HepG2 (cell line): Measurements from ENCODE around the gene ZNF324B. TPM values are rescaled to one million over a fixed set of nuclear protein-coding genes. Genes with fewer than 3 reads are reported as not detected.
A peak's percentile ranks its signal among the peaks of the same experiment; 100 is the strongest.

Experiments used
- ATAC-seq: fragments of 200-7000 bp; cut with Tn5 transposase; 3 replicates; pipeline ENCODE4 v1.9.1; 2020; ENCODE audit warnings: mild to moderate bottlenecking, moderate library complexity
- BruUV-seq: library from RNA; stranded (reverse); fragments of 400-500 nt; replicated peaks from 2 replicates; lab custom pipeline; 2021; lab: Mats Ljungman, UMichigan
- CTCF ChIA-PET: fragments of 300-600 bp; formaldehyde crosslinking; extraction: SDS; loops from one replicate; lab custom pipeline; 2021; ENCODE audit warnings: low total read pairs, inconsistent platforms, low intra/inter-chr PET ratio; lab: Yijun Ruan, JAX
- POLR2A ChIA-PET: fragments of 350-600 bp; sonication (Branson Sonifier 250); formaldehyde crosslinking; loops from one replicate; lab custom pipeline; 2020; ENCODE audit warnings: antibody characterized with exemption, inconsistent platforms; lab: Yijun Ruan, JAX
- DNase-seq: peaks from one replicate; pipeline ENCODE4 v3.0.0-alpha.2; 2015; ENCODE audit warnings: low spot score
- FAIRE-seq: peaks from 3 replicates; lab custom pipeline; 2011; peaks lifted over from hg19 to GRCh38; lab: Jason Lieb, UNC
- H2AFZ ChIP-seq: one replicate; pipeline ENCODE4 v1.6.1; 2011; ENCODE audit warnings: low read length, inconsistent platforms
- H3K27ac ChIP-seq: fragments of 300-600 bp; 3 replicates; pipeline ENCODE4 v1.8.0; 2011; ENCODE audit warnings: mixed run types, mild to moderate bottlenecking, mixed read lengths, low read length, inconsistent platforms; ENCODE audit not compliant: insufficient read depth; ENCODE audit errors: extremely low read length
- H3K27me3 ChIP-seq, 2 experiments: fragments of 200-600 bp in 1 of 2; 2 replicates in 1 of 2; 3 replicates in 1 of 2; pipeline versions ENCODE4 v1.6.0 to v1.8.0; 2011; ENCODE audit warnings: low read length in 2 of 2, mild to moderate bottlenecking in 2 of 2, moderate library complexity in 2 of 2, inconsistent platforms in 1 of 2; ENCODE audit not compliant: insufficient read depth in 2 of 2, control insufficient read depth in 1 of 2
- H3K36me3 ChIP-seq, 2 experiments: fragments of 200-600 bp in 1 of 2; replicated peaks in 1 of 2; 2 replicates in 1 of 2; 3 replicates in 1 of 2; pipeline versions ENCODE4 v1.5.1 to v1.8.0; 2011; ENCODE audit warnings: low read length in 2 of 2, inconsistent platforms in 1 of 2; ENCODE audit not compliant: insufficient read depth in 2 of 2, control insufficient read depth in 1 of 2
- H3K4me1 ChIP-seq: 2 replicates; pipeline ENCODE4 v1.5.1; 2012; ENCODE audit warnings: low read length, inconsistent platforms; ENCODE audit not compliant: insufficient read depth
- H3K4me2 ChIP-seq: 2 replicates; pipeline ENCODE4 v1.6.0; 2011; ENCODE audit warnings: low read depth, low read length, inconsistent platforms
- H3K4me3 ChIP-seq, 3 experiments: fragments of 200-600 bp in 1 of 3; sonication (generic), shearing (Covaris generic) in 1 of 3; replicated peaks in 1 of 3; 2 replicates each; pipeline ENCODE4 v1.5.1; 2011 to 2016; ENCODE audit warnings: low read length in 3 of 3, inconsistent platforms in 2 of 3, low read depth in 2 of 3, mild to moderate bottlenecking in 2 of 3, control low read depth in 1 of 3, mixed read lengths in 1 of 3; ENCODE audit not compliant: insufficient read depth in 1 of 3
- H3K79me2 ChIP-seq: one replicate; pipeline ENCODE4 v1.6.1; 2011; ENCODE audit warnings: low read length, inconsistent platforms; ENCODE audit not compliant: insufficient read depth
- H3K9ac ChIP-seq: 2 replicates; pipeline ENCODE4 v1.6.0; 2011; ENCODE audit warnings: mild to moderate bottlenecking, low read depth, low read length, inconsistent platforms; ENCODE audit not compliant: insufficient read depth
- H3K9me3 ChIP-seq: 2 replicates; pipeline ENCODE4 v1.5.1; 2012; ENCODE audit warnings: mild to moderate bottlenecking, low read length
- H4K20me1 ChIP-seq: 2 replicates; pipeline ENCODE4 v1.6.0; 2011; ENCODE audit warnings: inconsistent platforms, mild to moderate bottlenecking, low read length, moderate library complexity; ENCODE audit not compliant: insufficient read depth
- AFF4 ChIP-seq: sonication (generic); formaldehyde crosslinking; IDR thresholded peaks from 2 replicates; pipeline ENCODE4 v1.4.0; 2020; ENCODE audit warnings: missing genetic modification reagents
- CENPT ChIP-seq: sonication (generic); formaldehyde crosslinking; IDR thresholded peaks from 2 replicates; pipeline ENCODE4 v1.8.0; 2022; ENCODE audit warnings: low read depth, mild to moderate bottlenecking, moderate library complexity, missing genetic modification reagents
- CREB1 ChIP-seq, 2 experiments: fragments of 450-650 bp in 1 of 2; IDR thresholded peaks; 2 replicates each; pipeline ENCODE4 v1.6.1; 2016 to 2017; ENCODE audit warnings: control low read depth in 1 of 2, mild to moderate bottlenecking in 1 of 2, missing compliant biosample characterization in 1 of 2, missing genetic modification characterization in 1 of 2
- FIP1L1 ChIP-seq: fragments of 200-400 bp; formaldehyde crosslinking; IDR thresholded peaks from 2 replicates; pipeline ENCODE4 v1.6.1; 2018; ENCODE audit warnings: low read depth, mild to moderate bottlenecking, low read length, moderate library complexity, borderline replicate concordance; ENCODE audit not compliant: insufficient read depth
- FOSL2 ChIP-seq: sonication (generic); formaldehyde crosslinking; IDR thresholded peaks from 2 replicates; pipeline ENCODE4 v1.4.0; 2020; ENCODE audit warnings: missing genetic modification reagents
- FOXO1 ChIP-seq: sonication (generic); formaldehyde crosslinking; IDR thresholded peaks from 2 replicates; pipeline ENCODE4 v1.4.0; 2020; ENCODE audit warnings: missing genetic modification reagents
- GZF1 ChIP-seq: sonication (generic); formaldehyde crosslinking; IDR thresholded peaks from 2 replicates; pipeline ENCODE4 v1.5.1; 2020; ENCODE audit warnings: mild to moderate bottlenecking, missing genetic modification reagents
- HNF4G ChIP-seq, 2 experiments: sonication (generic) in 1 of 2; formaldehyde crosslinking in 1 of 2; IDR thresholded peaks; 2 replicates each; pipeline versions ENCODE4 v1.4.0 to v1.6.1; 2011 to 2020; ENCODE audit warnings: borderline replicate concordance in 2 of 2, low read depth in 2 of 2, mild to moderate bottlenecking in 2 of 2, low read length in 1 of 2, missing genetic modification reagents in 1 of 2, moderate library complexity in 1 of 2
- HNRNPH1 ChIP-seq: fragments of 200-400 bp; formaldehyde crosslinking; optimal IDR thresholded peaks from 2 replicates; pipeline ENCODE3; 2017; ENCODE audit warnings: mild to moderate bottlenecking, low read depth, low read length
- HOXD1 ChIP-seq: sonication (generic); formaldehyde crosslinking; IDR thresholded peaks from 2 replicates; pipeline ENCODE4 v1.5.0; 2020; ENCODE audit warnings: missing genetic modification reagents
- KDM5A ChIP-seq: fragments of 200-600 bp; sonication (generic); IDR thresholded peaks from 2 replicates; pipeline ENCODE4 v1.7.0; 2018; ENCODE audit warnings: antibody characterized with exemption, mild to moderate bottlenecking, low read length, borderline replicate concordance
- LCORL ChIP-seq, 2 experiments: fragments of 450-650 bp in 1 of 2; sonication (generic) in 1 of 2; formaldehyde crosslinking in 1 of 2; IDR thresholded peaks; 2 replicates each; pipeline versions ENCODE4 v1.5.0 to v1.6.1; 2017 to 2020; ENCODE audit warnings: antibody characterized with exemption in 1 of 2, missing genetic modification reagents in 1 of 2
- NR2F1 ChIP-seq, 2 experiments: fragments of 450-650 bp in 1 of 2; formaldehyde crosslinking in 1 of 2; IDR thresholded peaks; 2 replicates each; pipeline versions ENCODE4 v1.5.0 to v1.6.1; 2016 to 2020; ENCODE audit warnings: mild to moderate bottlenecking in 1 of 2, missing compliant biosample characterization in 1 of 2, missing genetic modification reagents in 1 of 2, moderate library complexity in 1 of 2
- RCOR2 ChIP-seq: IDR thresholded peaks from 2 replicates; pipeline ENCODE4 v1.6.1; 2016; ENCODE audit warnings: missing biosample characterization, missing genetic modification reagents
- SALL1 ChIP-seq: sonication (generic); formaldehyde crosslinking; IDR thresholded peaks from 2 replicates; pipeline ENCODE4 v1.8.0; 2022; ENCODE audit warnings: mild to moderate bottlenecking, missing genetic modification reagents
- YEATS2 ChIP-seq: sonication (generic); formaldehyde crosslinking; IDR thresholded peaks from 2 replicates; pipeline ENCODE4 v1.4.0; 2020; ENCODE audit warnings: missing genetic modification reagents, borderline replicate concordance
- ZNF468 ChIP-seq: sonication (generic); formaldehyde crosslinking; IDR thresholded peaks from 2 replicates; pipeline ENCODE4 v1.8.0; 2022; ENCODE audit warnings: mild to moderate bottlenecking, moderate library complexity, missing genetic modification reagents
- ZNF550 ChIP-seq: sonication (generic); formaldehyde crosslinking; IDR thresholded peaks from 2 replicates; pipeline ENCODE4 v1.4.0; 2020; ENCODE audit warnings: mild to moderate bottlenecking, missing genetic modification reagents, borderline replicate concordance
- ZNF629 ChIP-seq: sonication (generic); formaldehyde crosslinking; conservative IDR thresholded peaks from 2 replicates; pipeline ENCODE4 v1.5.0; 2020; ENCODE audit warnings: missing genetic modification reagents
- ZNF709 ChIP-seq: sonication (generic); formaldehyde crosslinking; IDR thresholded peaks from 2 replicates; pipeline ENCODE4 v1.5.0; 2020; ENCODE audit warnings: mild to moderate bottlenecking, missing genetic modification reagents
- ZNF792 ChIP-seq: IDR thresholded peaks from 2 replicates; pipeline ENCODE4 v1.6.1; 2016
- WGBS: methylation state at CpG from one replicate; pipeline ENCODE4 v1.1.6; 2017; ENCODE audit warnings: low lambda C conversion rate; 5-methylcytosine and 5-hydroxymethylcytosine counted together
- in situ Hi-C: cut with HindIII; loops from 2 replicates; pipeline ENCODE4 v1.10.0; 2017; ENCODE audit warnings: low pct_unique_long_range_greater_than_20kb; ENCODE audit not compliant: extremely low pct_ligation_motif_present
- intact Hi-C: fragments of 100-400 bp; cut with micrococcal nuclease; formaldehyde crosslinking; loops from one replicate; pipeline ENCODE4 v1.10.0; 2022; ENCODE audit not compliant: unreplicated experiment
- polyA plus RNA-seq, 8 experiments: library from polyadenylated mRNA; depleted of rRNA in 3 of 8; stranded (reverse) in 7 of 8; unstranded in 1 of 8; fragments of >200 nt; fragmentation: Illumina TruSeq in 4 of 8; extraction: Trizol in 4 of 8; gene quantifications; 2 replicates each; pipeline versions ENCODE4 v1.2.1 to v1.2.3, GENCODE V29; 2011 to 2016; ENCODE audit warnings: low read depth in 4 of 8, missing spikeins in 1 of 8, mixed read lengths in 1 of 8; ENCODE audit not compliant: insufficient read depth in 1 of 8
- total RNA-seq, 5 experiments: library from RNA; depleted of rRNA; stranded (reverse); fragments of >200 nt; fragmentation: Illumina TruSeq; extraction: Trizol; gene quantifications; 2 replicates each; pipeline ENCODE4 v1.2.3, GENCODE V29; 2016; ENCODE audit warnings: low read depth in 1 of 5

Gene ZNF324B
- total and polyA plus RNA-seq, 2 of the 13 experiments (the other 11 are each of a cell fraction or from before 2014, with no cell fraction given) = 0.53 to 3.0 TPM

DNA sequence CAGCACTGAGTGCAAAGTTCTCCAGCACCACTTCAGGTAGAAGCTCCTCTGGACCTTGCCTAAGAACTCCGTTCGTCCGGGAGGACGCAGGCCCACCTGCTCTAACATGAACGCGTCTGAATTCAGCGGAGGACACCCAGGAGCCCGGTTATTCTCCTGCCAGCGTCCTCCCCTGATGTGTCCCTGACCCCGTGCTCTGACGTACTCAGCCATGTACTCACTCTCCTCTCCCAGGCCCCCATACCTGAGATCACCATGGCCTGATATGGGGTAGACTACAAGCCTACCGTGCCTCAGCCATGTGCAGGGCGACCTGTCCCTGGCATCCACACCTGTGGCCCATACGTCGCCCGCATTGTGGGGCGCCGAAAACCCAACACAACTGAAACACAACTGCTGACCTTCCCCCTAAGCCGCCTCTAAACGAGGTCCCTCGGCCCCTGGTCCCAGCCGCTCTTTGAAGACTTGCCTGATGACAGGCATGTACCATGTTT, 43.7 kb upstream of the ZNF324B start:
- WGBS = 3% methylated on average over 15 of the region's 22 CpGs
- Histone ChIP-seq H3K4me3 (peak overlapping the region; percentile 89 to 98 (median 95)), H3K9ac (peak overlapping the region; percentile 89), H3K4me1 (peaks cover 38% of the 10 kb centered on the region), H3K27ac (peak overlapping the region; percentile 85), H3K79me2 (peaks cover 21% of the 10 kb centered on the region), H3K4me2 (peak overlapping the region; percentile 93), H3K36me3 (no peaks in the 10 kb centered on the region), H3K27me3 (no peaks in the 10 kb centered on the region; a peak in 1 of 5 replicates), H3K9me3 (no peaks in the 10 kb centered on the region), H2AFZ (no peak overlapping the region), H4K20me1 (no peaks in the 10 kb centered on the region)
- DNase-seq = peak; percentile 57
- POLR2A ChIA-PET = interaction anchor here (0.7 to 1.3 kb wide), 9 partner anchors 20 to 225 kb away, joined by 3 to 16 read pairs (median 5); partner anchors contain the start of genes A1BG, ZNF274, ZNF324B and ZNF497
- no peak for FAIRE-seq
- CTCF ChIA-PET = no interaction called here
- ATAC-seq = peak; percentile 74
- intact Hi-C loops = loop anchor here (5.0 kb wide), 3 partner anchors 45 to 80 kb away; partner anchors contain the start of genes ZNF324, ZNF324B and ZSCAN22
- in situ Hi-C loops = no loop called here
- BruUV-seq = TSS peak; percentile 93
- TF ChIP-seq ZNF792 (CRISPR knock-in tag) (no peak), HOXD1 (CRISPR knock-in tag) (no peak), LCORL (IDR thresholded peaks at IDR 0.05) (no peak), LCORL (CRISPR knock-in tag; IDR thresholded peaks at IDR 0.05) (0 out of 2 replicates have a peak, but pooled peaks have one; percentile 18), CREB1 (IDR thresholded peaks at IDR 0.05) (peak; percentile 43; the same call in 1 of the 2 replicates), CREB1 (CRISPR knock-in tag; IDR thresholded peaks at IDR 0.05) (no peak), FOXO1 (CRISPR knock-in tag) (no peak), KDM5A (no peak), HNF4G (IDR thresholded peaks at IDR 0.05; ENCODE audit: borderline replicate concordance, low read depth, low read length) (no peak), HNF4G (CRISPR knock-in tag; IDR thresholded peaks at IDR 0.05; ENCODE audit: borderline replicate concordance, low read depth) (peak; percentile 68; the same call in 1 of the 2 replicates), SALL1 (no peak; the same call in 1 of the 2 replicates), FIP1L1 (no peak), ZNF468 (0 out of 2 replicates have a peak, but pooled peaks have one; percentile 45), CENPT (CRISPR knock-in tag) (no peak), FOSL2 (CRISPR knock-in tag) (peak; percentile 11; the same call in 1 of the 2 replicates), ZNF709 (CRISPR knock-in tag) (no peak), AFF4 (CRISPR knock-in tag) (no peak; the same call in 1 of the 2 replicates), NR2F1 (CRISPR knock-in tag; IDR thresholded peaks at IDR 0.05) (peak in 1 of 2 experiments; percentile 33; a peak in 1 of 4 replicates), ZNF629 (CRISPR knock-in tag) (no peak), HNRNPH1 (no peak), GZF1 (CRISPR knock-in tag) (0 out of 2 replicates have a peak, but pooled peaks have one; percentile 9), YEATS2 (CRISPR knock-in tag) (no peak), RCOR2 (no peak), ZNF550 (no peak)
